Mesenchymal stem cell (in vitro differentiated cells and primary cell): ENCODE data around the gene SOX6.
A peak's percentile ranks its signal among the peaks of the same experiment; 100 is the strongest.

ENCODE experiments used
- DNase-seq: peaks from one replicate; pipeline ENCODE4 v3.0.0-alpha.2; 2013
- H2AFZ ChIP-seq: one replicate; pipeline ENCODE4 v1.6.1; 2013; ENCODE audit warnings: low read depth, mild to moderate bottlenecking, control low read depth, inconsistent platforms, low read length, moderate library complexity
- H2AK5ac ChIP-seq: 2 replicates; pipeline ENCODE4 v1.6.1; 2013; ENCODE audit warnings: low read length, moderate library complexity, mild to moderate bottlenecking, inconsistent platforms; ENCODE audit not compliant: severe bottlenecking
- H2BK120ac ChIP-seq: one replicate; pipeline ENCODE4 v1.6.1; 2013; ENCODE audit warnings: low read depth, mild to moderate bottlenecking, inconsistent platforms, low read length, moderate library complexity
- H2BK12ac ChIP-seq, 2 experiments: one replicate each; pipeline ENCODE4 v1.6.1; 2013; ENCODE audit warnings: inconsistent platforms in 2 of 2, low read length in 2 of 2, mild to moderate bottlenecking in 2 of 2, moderate library complexity in 2 of 2, control low read depth in 1 of 2
- H2BK15ac ChIP-seq: one replicate; pipeline ENCODE4 v1.6.1; 2013; ENCODE audit warnings: mild to moderate bottlenecking, low read depth, inconsistent platforms; ENCODE audit not compliant: poor library complexity, severe bottlenecking
- H2BK5ac ChIP-seq: 2 replicates; pipeline ENCODE4 v1.6.1; 2013; ENCODE audit warnings: low read depth, mild to moderate bottlenecking, low read length, control low read depth, inconsistent platforms; ENCODE audit not compliant: poor library complexity, severe bottlenecking
- H3K14ac ChIP-seq, 2 experiments: one replicate each; pipeline ENCODE4 v1.6.1; 2013; ENCODE audit warnings: inconsistent platforms in 2 of 2, low read length in 2 of 2, control low read depth in 1 of 2, mild to moderate bottlenecking in 1 of 2, moderate library complexity in 1 of 2
- H3K18ac ChIP-seq, 2 experiments: one replicate each; pipeline ENCODE4 v1.6.1; 2013; ENCODE audit warnings: inconsistent platforms in 2 of 2, low read length in 2 of 2, control low read depth in 1 of 2, low read depth in 1 of 2, mild to moderate bottlenecking in 1 of 2
- H3K23ac ChIP-seq, 2 experiments: one replicate each; pipeline ENCODE4 v1.6.1; 2013; ENCODE audit warnings: inconsistent platforms in 2 of 2, low read length in 2 of 2, mild to moderate bottlenecking in 2 of 2, moderate library complexity in 2 of 2, control low read depth in 1 of 2
- H3K27ac ChIP-seq: 2 replicates; pipeline ENCODE4 v1.5.1; 2013; ENCODE audit warnings: mild to moderate bottlenecking, moderate library complexity, low read length, control low read depth, inconsistent platforms; ENCODE audit not compliant: poor library complexity, severe bottlenecking
- H3K27me3 ChIP-seq, 2 experiments: 2 replicates each; pipeline versions ENCODE4 v1.6.1 to v1.7.0; 2013; ENCODE audit warnings: low read length in 2 of 2, mild to moderate bottlenecking in 2 of 2, moderate library complexity in 2 of 2, control low read depth in 1 of 2, inconsistent platforms in 1 of 2; ENCODE audit not compliant: control insufficient read depth in 1 of 2, insufficient read depth in 1 of 2
- H3K36me3 ChIP-seq, 2 experiments: 2 replicates each; pipeline versions ENCODE4 v1.6.1 to v1.7.0; 2013; ENCODE audit warnings: low read length in 2 of 2, control low read depth in 1 of 2, inconsistent platforms in 1 of 2, low read depth in 1 of 2, mild to moderate bottlenecking in 1 of 2; ENCODE audit not compliant: insufficient read depth in 2 of 2, control insufficient read depth in 1 of 2
- H3K4ac ChIP-seq, 2 experiments: one replicate each; pipeline ENCODE4 v1.6.1; 2013; ENCODE audit warnings: inconsistent platforms in 2 of 2, low read length in 2 of 2, mild to moderate bottlenecking in 2 of 2, moderate library complexity in 2 of 2, control low read depth in 1 of 2, low read depth in 1 of 2
- H3K4me1 ChIP-seq: 2 replicates; pipeline ENCODE4 v1.6.1; 2013; ENCODE audit warnings: low read depth, low read length, control low read depth; ENCODE audit not compliant: control insufficient read depth, insufficient read depth
- H3K4me2 ChIP-seq: 2 replicates; pipeline ENCODE4 v1.6.1; 2013; ENCODE audit warnings: low read length, mild to moderate bottlenecking, inconsistent platforms; ENCODE audit not compliant: poor library complexity, severe bottlenecking
- H3K4me3 ChIP-seq, 2 experiments: 2 replicates each; pipeline versions ENCODE4 v1.5.1 to v1.7.0; 2013; ENCODE audit warnings: low read length in 2 of 2, mild to moderate bottlenecking in 2 of 2, control low read depth in 1 of 2, low read depth in 1 of 2; ENCODE audit not compliant: insufficient read depth in 1 of 2
- H3K79me1 ChIP-seq: replicated peaks from 2 replicates; pipeline ENCODE4 v1.6.1; 2013; ENCODE audit warnings: mild to moderate bottlenecking, control low read depth, low read length, inconsistent platforms; ENCODE audit not compliant: poor library complexity, severe bottlenecking
- H3K9ac ChIP-seq: 2 replicates; pipeline ENCODE4 v1.7.0; 2013; ENCODE audit warnings: mild to moderate bottlenecking, low read length, moderate library complexity
- H3K9me3 ChIP-seq: 2 replicates; pipeline ENCODE4 v1.7.0; 2013; ENCODE audit warnings: mild to moderate bottlenecking, low read length; ENCODE audit not compliant: control insufficient read depth
- H4K8ac ChIP-seq: one replicate; pipeline ENCODE4 v1.6.1; 2013; ENCODE audit warnings: inconsistent platforms, mild to moderate bottlenecking, low read length, moderate library complexity
- H4K91ac ChIP-seq: one replicate; pipeline ENCODE4 v1.6.1; 2013; ENCODE audit warnings: mild to moderate bottlenecking, low read length, inconsistent platforms
- WGBS: methylation state at CpG from one replicate; pipeline ENCODE4 v1.1.7; 2013; ENCODE audit warnings: mixed read lengths; 5-methylcytosine and 5-hydroxymethylcytosine counted together

The SOX6 gene

DNA sequence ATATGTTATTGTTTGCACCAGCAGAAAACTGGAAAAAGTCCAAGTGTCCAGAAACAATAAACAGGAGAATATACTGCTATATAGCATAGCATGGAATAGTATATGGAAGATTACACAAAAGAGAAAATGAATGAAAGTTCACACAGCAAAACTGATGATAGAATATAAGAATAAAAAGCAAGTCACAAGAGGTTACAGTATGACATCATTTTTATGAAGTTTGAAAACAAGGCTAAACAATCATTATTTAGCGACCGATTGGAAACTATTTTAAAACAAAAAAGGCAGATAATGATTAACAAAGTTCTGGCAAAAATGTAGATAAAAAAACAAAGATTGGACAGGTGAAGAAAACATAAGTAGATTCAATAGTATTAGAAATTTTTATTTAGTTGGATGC is 47.1 kb downstream of the SOX6 start:
- Histone ChIP-seq H3K4me3 (no peak overlapping the region), H3K23ac (no peak overlapping the region), H3K18ac (no peak overlapping the region), H2BK15ac (no peak overlapping the region), H3K9ac (no peak overlapping the region), H3K36me3 (no peaks in the 10 kb centered on the region), H3K4ac (no peak overlapping the region), H2AFZ (no peak overlapping the region), H2BK120ac (no peak overlapping the region), H3K4me2 (no peak overlapping the region), H2BK12ac (no peak overlapping the region), H4K91ac (no peak overlapping the region), H2BK5ac (no peak overlapping the region), H2AK5ac (no peak overlapping the region), H3K4me1 (no peaks in the 10 kb centered on the region), H3K27me3 (no peaks in the 10 kb centered on the region), H4K8ac (no peak overlapping the region), H3K27ac (no peak overlapping the region), H3K79me1 (peaks cover 2% of the 10 kb centered on the region), H3K9me3 (no peaks in the 10 kb centered on the region), H3K14ac (no peak overlapping the region)
- DNase-seq = no peak
- WGBS = no CpG with 5 or more reads among the region's 2 CpGs

DNA sequence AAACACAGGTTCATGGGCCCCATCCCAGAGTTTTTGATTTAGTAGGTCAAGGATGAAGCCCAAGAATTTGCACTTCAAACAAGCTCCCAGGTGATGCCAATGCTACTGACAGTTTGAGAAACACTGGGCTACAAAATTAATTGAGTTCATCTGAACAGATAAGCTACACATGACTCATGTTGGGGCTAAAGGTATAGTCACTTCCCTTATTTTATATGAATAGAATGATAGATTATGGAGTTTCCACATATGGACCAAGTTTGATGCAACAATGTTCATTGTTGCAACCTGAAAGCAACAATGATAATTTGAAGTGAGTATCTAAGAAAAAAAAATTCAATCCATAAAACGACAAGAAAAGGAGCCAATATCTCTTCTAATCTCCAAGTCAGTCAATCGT is 54.9 kb downstream of the SOX6 start:
- Histone ChIP-seq H3K4ac (no peak overlapping the region), H2BK5ac (no peak overlapping the region), H3K4me2 (no peak overlapping the region), H3K4me1 (peaks cover 2% of the 10 kb centered on the region), H2BK120ac (no peak overlapping the region), H2BK15ac (no peak overlapping the region), H3K36me3 (no peaks in the 10 kb centered on the region), H3K18ac (no peak overlapping the region), H4K8ac (no peak overlapping the region), H2BK12ac (no peak overlapping the region), H3K4me3 (no peak overlapping the region), H2AK5ac (no peak overlapping the region), H2AFZ (no peak overlapping the region), H3K79me1 (peaks cover 4% of the 10 kb centered on the region), H3K27ac (no peak overlapping the region), H3K9ac (no peak overlapping the region), H3K27me3 (no peaks in the 10 kb centered on the region), H3K9me3 (no peaks in the 10 kb centered on the region), H3K14ac (no peak overlapping the region), H3K23ac (no peak overlapping the region), H4K91ac (no peak overlapping the region)
- 92% methylated on average over 2 of the region's 2 CpGs for WGBS
- no peak for DNase-seq

DNA sequence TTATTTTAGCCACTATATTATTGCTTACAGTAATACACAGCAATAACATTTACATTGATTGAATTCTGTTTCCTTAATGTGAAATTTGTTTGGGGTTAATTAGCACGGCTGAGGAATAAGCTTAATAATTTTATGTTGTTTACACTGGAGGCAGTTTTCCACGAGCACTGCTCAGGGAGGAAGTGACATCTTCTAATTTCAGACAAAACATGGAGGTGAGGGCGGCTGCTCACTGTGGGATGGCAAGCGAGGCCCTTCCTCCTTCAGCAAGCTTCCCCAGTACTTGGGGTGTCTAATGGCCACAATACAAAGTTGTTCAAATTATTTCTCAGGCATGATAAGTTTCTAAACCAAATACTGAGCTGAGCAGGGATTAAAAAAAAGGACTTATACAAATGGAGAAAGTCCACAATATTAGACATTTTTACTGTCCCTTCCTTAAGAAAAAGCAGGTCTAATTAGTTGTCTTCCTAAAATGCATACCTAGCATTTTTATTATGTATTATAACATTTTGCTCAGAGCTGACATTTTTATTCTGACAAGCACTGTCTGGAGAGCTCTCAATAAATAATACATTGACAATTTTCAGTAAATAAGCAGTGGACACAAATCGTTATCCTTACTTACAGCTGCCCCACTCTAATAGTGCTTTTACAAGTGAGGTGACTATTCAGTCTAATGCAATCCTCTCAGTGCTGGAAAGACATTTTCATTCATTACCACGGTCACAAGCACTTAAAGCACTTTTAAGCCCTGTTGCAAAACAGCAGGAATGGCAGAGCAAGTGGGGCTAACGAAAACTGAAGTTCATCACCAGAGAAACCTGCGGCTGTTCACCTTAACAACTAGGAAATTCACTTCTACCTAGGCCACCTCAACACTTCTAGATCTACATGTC is 56.2 kb downstream of the SOX6 start:
- Histone ChIP-seq H3K79me1 (peaks cover 4% of the 10 kb centered on the region), H2BK120ac (no peak overlapping the region), H2BK15ac (no peak overlapping the region), H3K4ac (no peak overlapping the region), H3K4me1 (peaks cover 2% of the 10 kb centered on the region), H2AK5ac (no peak overlapping the region), H3K27ac (no peak overlapping the region), H2BK5ac (no peak overlapping the region), H4K91ac (no peak overlapping the region), H3K9ac (no peak overlapping the region), H3K27me3 (no peaks in the 10 kb centered on the region), H2BK12ac (no peak overlapping the region), H3K4me3 (no peak overlapping the region), H4K8ac (no peak overlapping the region), H3K36me3 (no peaks in the 10 kb centered on the region), H3K18ac (no peak overlapping the region), H3K14ac (no peak overlapping the region), H2AFZ (no peak overlapping the region), H3K9me3 (no peaks in the 10 kb centered on the region), H3K4me2 (no peak overlapping the region), H3K23ac (no peak overlapping the region)
- DNase-seq = peak; percentile 26
- 37% methylated on average over 6 of the region's 8 CpGs for WGBS

DNA sequence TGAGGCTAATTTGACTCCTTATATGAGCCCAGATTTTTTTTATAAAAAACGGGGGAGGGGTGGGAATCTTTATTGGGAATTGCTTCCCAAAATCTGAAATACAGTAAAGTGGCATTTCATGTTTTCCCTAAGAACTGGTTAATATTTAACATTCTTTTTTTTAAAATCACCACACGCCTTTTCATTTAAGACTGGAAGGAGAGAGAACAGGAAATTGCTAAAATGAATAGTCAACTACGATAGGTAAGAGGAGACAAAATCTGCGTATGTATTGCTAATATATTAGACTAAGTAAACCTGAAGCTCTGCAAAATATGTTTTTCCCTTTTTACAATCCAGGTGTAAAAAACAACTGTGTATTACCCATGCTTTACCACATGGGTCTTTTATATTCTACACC is 57.0 kb downstream of the SOX6 start:
- Histone ChIP-seq H3K27ac (no peak overlapping the region), H3K4me1 (peaks cover 2% of the 10 kb centered on the region), H3K4ac (no peak overlapping the region), H2AFZ (no peak overlapping the region), H3K18ac (no peak overlapping the region), H3K9me3 (no peaks in the 10 kb centered on the region), H4K91ac (no peak overlapping the region), H3K79me1 (peaks cover 4% of the 10 kb centered on the region), H2BK120ac (no peak overlapping the region), H2BK5ac (no peak overlapping the region), H2BK15ac (no peak overlapping the region), H2AK5ac (no peak overlapping the region), H2BK12ac (no peak overlapping the region), H3K23ac (no peak overlapping the region), H4K8ac (no peak overlapping the region), H3K9ac (no peak overlapping the region), H3K4me3 (no peak overlapping the region), H3K4me2 (no peak overlapping the region), H3K27me3 (no peaks in the 10 kb centered on the region), H3K14ac (no peak overlapping the region), H3K36me3 (no peaks in the 10 kb centered on the region)
- DNase-seq = no peak
- WGBS = 60% methylated on average over 1 of the region's 4 CpGs
